IMR-90 (cell line): Measurements from ENCODE around the gene UTP3.

Source experiments
- CEBPB ChIP-seq: IDR thresholded peaks from 2 replicates; pipeline ENCODE4 v1.6.1; 2012; ENCODE audit warnings: low read depth, low read length, improper control_type of control experiment
- CHD1 ChIP-seq: IDR thresholded peaks from 2 replicates; pipeline ENCODE4 v1.6.1; 2012; ENCODE audit warnings: low read depth, low read length, improper control_type of control experiment
- MAFK ChIP-seq: IDR thresholded peaks from 2 replicates; pipeline ENCODE4 v1.6.1; 2012; ENCODE audit warnings: low read depth, low read length, improper control_type of control experiment
- MXI1 ChIP-seq: IDR thresholded peaks from 2 replicates; pipeline ENCODE4 v1.6.1; 2012; ENCODE audit warnings: low read depth, mild to moderate bottlenecking, low read length, moderate library complexity, borderline replicate concordance
- NFE2L2 ChIP-seq: fragments of 150-350 bp; IDR thresholded peaks from 2 replicates; pipeline ENCODE4 v1.6.1; 2016; ENCODE audit warnings: low read depth, mild to moderate bottlenecking, low read length
- POLR2A ChIP-seq: IDR thresholded peaks from 2 replicates; pipeline ENCODE4 v1.6.1; 2012; ENCODE audit warnings: mild to moderate bottlenecking, low read depth, low read length
- RFX5 ChIP-seq: IDR thresholded peaks from 2 replicates; pipeline ENCODE4 v1.8.0; 2012; ENCODE audit warnings: low read depth, mild to moderate bottlenecking, low read length, moderate library complexity
- TF ChIP-seq, protein P1 (sequence below): fragments of 150-350 bp; IDR thresholded peaks from 2 replicates; pipeline ENCODE4 v1.6.1; 2017; ENCODE audit warnings: mild to moderate bottlenecking, antibody characterized with exemption, low read length, low read depth
- TF ChIP-seq, protein P2 (sequence below): conservative IDR thresholded peaks from 2 replicates; pipeline ENCODE4 v1.5.1; 2012; ENCODE audit warnings: mild to moderate bottlenecking, low read depth, low read length, improper control_type of control experiment

DNA sequence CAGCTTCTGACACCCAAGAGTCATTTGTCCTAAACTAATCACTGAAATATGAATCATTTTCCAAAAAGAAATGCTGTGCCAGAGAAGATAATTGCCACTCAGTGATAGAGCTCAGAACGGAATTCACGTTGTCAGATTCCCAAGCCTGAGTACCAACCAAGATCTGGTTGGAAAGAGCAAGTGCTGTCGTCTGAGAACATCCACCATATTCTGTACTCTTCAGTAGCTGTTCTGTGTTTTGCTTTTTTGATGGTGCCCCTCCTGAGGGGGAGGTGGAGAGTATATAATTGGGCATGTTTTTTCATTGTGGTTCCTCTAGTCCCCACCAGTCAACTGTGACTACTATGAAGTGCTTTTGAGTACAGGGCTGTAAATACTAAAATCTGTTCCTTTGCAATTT lies 46.6 kb downstream of the UTP3 start:
- TF ChIP-seq, protein P1, sequence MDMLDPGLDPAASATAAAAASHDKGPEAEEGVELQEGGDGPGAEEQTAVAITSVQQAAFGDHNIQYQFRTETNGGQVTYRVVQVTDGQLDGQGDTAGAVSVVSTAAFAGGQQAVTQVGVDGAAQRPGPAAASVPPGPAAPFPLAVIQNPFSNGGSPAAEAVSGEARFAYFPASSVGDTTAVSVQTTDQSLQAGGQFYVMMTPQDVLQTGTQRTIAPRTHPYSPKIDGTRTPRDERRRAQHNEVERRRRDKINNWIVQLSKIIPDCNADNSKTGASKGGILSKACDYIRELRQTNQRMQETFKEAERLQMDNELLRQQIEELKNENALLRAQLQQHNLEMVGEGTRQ: no peak
- TF ChIP-seq, protein P2, sequence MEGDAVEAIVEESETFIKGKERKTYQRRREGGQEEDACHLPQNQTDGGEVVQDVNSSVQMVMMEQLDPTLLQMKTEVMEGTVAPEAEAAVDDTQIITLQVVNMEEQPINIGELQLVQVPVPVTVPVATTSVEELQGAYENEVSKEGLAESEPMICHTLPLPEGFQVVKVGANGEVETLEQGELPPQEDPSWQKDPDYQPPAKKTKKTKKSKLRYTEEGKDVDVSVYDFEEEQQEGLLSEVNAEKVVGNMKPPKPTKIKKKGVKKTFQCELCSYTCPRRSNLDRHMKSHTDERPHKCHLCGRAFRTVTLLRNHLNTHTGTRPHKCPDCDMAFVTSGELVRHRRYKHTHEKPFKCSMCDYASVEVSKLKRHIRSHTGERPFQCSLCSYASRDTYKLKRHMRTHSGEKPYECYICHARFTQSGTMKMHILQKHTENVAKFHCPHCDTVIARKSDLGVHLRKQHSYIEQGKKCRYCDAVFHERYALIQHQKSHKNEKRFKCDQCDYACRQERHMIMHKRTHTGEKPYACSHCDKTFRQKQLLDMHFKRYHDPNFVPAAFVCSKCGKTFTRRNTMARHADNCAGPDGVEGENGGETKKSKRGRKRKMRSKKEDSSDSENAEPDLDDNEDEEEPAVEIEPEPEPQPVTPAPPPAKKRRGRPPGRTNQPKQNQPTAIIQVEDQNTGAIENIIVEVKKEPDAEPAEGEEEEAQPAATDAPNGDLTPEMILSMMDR: no peak
- no peak for TF ChIP-seq MAFK
- no peak for TF ChIP-seq NFE2L2
- no peak for TF ChIP-seq CEBPB
- TF ChIP-seq RFX5: no peak
- TF ChIP-seq POLR2A: no peak
- no peak for TF ChIP-seq CHD1
- TF ChIP-seq MXI1: no peak
